NCI-H2227 (cell line): ENCODE measurements around the gene ZNF280C.

Experiments used
- DNase-seq: peaks from one replicate; lab custom pipeline; 2025; ENCODE audit not compliant: unreplicated experiment; lab: John Stamatoyannopoulos, UW

ZNF280C gene

DNA sequence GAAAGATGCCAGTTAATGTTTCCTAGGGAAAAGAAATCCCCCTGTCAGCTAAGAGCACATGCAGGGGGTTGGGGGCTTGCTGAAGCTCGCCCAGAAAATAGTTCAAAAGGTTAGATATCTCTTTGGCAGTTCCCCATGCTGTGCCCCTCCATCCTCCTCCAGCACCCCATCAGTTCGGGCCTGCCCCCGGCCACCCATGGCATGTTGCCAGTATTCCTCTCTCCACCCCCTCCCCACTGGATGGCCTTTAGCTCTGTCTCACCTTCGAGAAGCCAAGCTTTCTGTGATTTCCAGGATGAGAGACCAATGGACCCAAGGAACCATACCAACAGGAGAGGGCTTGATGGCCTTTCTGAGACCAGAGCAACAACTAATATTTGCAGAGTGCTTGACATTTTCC is 91.8 kb downstream of the ZNF280C start:
- no peak for DNase-seq

GRCh38 chrX:130176354-130176776 is 92.3 kb downstream of the ZNF280C start:
- DNase-seq, result no peak

- DNase-seq, result no peak
Observed at GRCh38 chrX:130174937-130175336, 93.8 kb downstream of the ZNF280C start.

DNA sequence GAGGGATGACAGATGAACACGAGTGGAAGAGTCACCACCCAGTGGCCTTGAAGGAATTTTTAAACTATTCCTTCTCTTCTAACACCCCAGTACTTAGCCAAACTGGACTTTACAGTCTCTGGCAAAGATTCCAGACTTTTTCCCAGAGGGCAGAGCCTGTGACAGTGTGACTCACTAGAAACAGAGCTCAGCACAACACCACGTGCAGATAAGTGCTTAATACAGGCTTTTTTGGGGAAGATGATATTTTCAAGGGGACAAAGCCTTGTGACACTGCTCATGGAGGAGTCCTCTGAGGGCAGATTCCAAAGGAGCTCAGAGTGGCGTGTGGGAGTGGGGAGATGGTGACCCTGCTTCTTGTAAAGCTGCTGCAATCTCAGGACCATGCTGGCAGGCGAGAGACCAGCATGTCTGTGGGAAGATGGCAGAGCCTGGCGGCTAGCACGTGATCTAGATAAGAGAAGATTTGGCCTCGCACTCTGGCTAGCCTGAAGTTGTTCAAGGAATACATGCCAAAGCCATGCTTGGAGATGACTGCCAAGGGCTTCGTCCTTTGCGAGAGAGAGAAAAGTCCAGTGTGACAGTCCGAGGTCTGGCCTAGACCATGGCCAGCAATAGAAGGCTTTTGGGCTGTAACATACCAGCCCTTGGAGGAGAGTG is 94.5 kb downstream of the ZNF280C start:
- no peak for DNase-seq

DNA sequence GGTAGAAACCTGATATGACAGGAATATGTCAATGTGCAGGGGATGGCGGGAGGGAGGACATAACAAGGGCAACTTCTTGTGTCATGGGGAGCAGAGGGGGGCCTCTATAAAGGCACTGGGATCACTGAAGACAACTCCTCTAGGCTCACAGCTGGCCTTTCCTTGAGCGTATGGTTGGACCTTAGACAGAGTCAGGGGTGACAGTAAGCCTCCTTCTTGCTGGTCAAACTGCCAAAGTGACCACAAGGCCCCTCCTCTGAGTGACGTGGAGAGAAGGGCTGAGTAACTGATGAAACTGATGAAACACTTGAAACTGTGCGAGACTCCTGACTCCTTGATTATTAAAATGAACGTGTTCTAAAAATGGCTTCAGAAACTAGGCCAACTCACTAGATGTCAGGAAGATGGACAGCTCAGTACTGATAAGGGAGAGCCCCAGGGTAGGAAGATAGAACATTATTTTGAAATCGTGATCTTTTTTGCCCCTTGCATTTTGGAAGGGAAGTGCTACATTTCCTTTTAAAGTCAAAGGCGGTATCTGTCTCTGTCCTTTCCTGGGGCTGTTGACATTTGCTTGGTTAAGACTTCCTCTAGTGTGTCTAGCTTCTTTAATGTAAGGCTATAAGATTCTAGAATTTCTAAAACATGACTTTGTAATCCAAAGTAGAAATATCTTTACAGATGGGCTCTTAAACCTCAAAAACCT is 95.4 kb downstream of the ZNF280C start:
- DNase-seq, result no peak

GRCh38 chrX:130172127-130172845 is 96.4 kb downstream of the ZNF280C start:
- peak; percentile 48 for DNase-seq

- peak; percentile 80 for DNase-seq
Observed at GRCh38 chrX:130171446-130172126, 97.1 kb downstream of the ZNF280C start, which contains the start of gene RAB33A. TSS of gene RAB33A (plus strand) at chrX:130171962. CDS start at chrX:130172063, 101 bp downstream.

DNA sequence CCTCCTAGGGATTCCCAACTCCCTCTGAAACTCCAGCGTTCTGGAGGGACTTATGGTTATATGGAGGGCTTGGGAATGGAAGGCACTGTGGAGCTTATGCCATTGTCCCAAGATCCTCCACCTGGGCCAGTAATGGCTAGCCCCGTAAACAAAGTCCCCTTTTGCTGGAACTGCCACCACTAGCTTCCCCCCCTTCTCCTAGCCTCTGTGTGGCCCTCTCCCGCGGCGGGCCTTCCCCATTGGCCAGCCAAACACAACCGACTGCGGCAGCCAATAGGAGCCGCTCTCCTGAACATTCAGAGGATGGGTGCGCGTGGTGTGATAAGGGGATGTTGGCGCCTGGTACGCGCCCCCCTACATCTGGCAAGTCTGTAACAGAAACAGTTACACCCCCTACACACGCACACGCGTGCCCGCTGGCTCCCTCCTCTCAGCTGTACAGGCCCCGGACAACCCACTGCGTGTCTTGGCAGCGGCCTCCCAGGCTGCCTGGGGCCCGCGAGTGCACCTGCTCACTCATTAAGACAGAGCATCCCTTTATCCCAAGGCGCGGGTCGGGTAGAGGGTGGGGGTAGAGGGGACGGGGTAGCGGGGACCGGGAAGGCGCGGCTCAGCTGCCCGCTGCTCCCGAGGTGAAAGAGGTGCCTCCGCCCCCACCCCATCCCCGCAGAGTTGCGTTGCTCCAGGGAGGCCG is 97.8 kb downstream of the ZNF280C start:
- peak; percentile 94 for DNase-seq

- DNase-seq, result no peak
Observed at GRCh38 chrX:130167040-130167439, 101.7 kb downstream of the ZNF280C start.

DNA sequence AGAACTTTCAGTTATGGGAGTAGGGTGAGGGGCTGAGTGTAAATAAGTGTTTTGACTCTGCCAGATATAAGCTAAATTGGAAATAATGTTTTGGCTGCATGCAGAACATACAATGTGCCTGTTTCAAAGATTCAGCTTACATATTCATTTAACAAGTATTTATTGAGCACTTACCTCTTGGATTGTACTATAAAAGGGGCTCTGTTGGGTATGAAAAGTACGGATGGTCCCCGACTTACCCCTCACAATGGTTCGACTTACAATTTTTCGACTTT is 102.3 kb downstream of the ZNF280C start:
- no peak for DNase-seq

DNA sequence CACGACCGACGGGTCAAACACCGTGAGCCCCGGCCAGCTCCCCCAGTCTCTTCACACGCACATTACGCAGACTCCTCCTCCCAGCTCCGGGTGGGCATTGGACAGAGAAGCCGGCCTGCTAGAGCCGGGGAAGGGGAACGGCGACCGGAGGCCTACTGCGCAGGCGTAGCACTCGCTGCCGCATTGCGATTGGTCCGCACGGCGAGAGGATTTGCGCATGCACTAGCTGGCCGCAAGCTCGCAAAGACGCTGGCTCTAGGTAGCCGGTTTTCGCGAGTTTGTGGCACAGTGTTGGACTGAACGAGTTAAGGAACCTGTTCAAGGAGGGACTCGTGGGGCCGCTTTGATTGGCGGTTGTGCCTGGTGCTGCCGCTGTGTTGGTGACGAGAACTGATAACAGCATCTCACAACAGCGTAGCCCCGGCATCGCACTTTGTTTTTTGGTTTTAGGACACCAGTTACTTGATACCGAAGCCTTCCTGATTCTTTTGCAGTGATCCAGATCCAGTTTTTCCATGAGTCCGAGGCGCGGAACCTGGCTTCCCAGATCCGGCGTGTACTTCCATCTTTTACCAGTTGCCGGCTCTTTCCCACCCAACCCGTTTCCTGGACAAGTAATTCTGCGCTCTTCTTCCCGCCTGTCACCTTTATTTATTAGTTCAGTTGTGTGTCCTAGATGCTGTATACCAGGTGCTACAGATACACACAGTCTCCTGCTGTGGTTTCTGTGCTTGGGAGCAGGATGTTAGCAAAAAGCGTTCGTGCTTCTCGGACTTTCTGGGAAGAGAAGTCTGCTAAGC is 102.8 kb downstream of the ZNF280C start, which contains the start of gene AIFM1:
Gene AIFM1, minus strand, starts transcription at position 139 of the 800 bp plus-strand sequence. CDS start 185 bp downstream, outside the sequence.
- peak; percentile 98 for DNase-seq

DNA sequence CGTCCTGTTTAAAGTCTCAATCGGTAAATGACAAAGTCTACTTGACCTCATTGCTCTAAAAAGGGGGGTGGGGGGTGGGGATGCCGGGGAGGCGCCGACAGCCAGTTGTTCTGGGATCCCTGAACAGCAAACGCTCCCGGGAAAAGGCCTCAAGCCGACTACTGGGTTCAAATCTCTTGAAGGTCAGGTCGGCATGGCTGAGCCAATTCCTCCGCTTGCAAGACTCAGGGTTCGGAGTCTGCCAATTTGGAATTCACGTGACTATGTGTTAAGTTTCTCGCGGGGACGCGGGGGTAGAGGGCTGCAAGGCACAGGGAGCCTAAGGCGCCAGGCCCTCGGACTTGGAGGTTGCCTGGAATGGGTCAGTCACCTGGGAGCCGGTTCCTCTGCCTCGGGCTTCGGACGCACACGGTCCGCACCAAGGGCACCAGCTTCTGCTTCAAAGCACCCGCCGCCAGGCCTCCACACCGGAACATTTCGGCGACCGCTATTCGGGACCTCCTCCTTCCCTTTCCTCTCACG is 103.5 kb downstream of the ZNF280C start:
- no peak for DNase-seq

DNA sequence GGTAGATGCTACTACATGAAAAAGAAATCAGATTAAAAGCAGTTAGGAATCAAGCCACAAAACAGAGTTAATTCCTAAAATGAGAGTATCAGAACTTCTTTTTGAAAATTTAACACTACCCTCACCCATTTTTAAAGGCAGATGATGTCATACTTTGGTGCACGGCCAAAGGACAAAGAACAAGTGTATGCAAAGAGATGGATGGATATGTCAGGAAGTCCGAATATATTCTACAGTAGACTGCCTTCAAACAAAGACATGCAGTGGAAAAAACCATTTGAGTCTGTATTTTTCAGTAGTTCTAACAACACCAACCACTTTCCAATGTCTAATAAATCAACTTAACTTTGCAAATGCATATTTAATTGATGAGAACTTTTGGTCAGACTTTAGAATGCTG is 105.3 kb downstream of the ZNF280C start:
- no peak for DNase-seq

GRCh38 chrX:130162094-130162735 is 106.5 kb downstream of the ZNF280C start:
- DNase-seq, result no peak

GRCh38 chrX:130159776-130160175 is 108.9 kb downstream of the ZNF280C start:
- DNase-seq, result no peak

- DNase-seq, result no peak
Observed at GRCh38 chrX:130158311-130158710, 110.4 kb downstream of the ZNF280C start.

- DNase-seq, result no peak
Observed at GRCh38 chrX:130155564-130155963, 113.1 kb downstream of the ZNF280C start.
